ENCODE measurements around the gene SSH2. TPM values are rescaled to one million over a fixed set of nuclear protein-coding genes. Genes with fewer than 3 reads are reported as not detected.

SSH2 gene
- total RNA-seq, 1 experiment from 2014 or later = 45.1 TPM

GRCh38 chr17:29931231-29931932 is 1.4 kb upstream of the SSH2 start:
- H3K4me3 ChIP-seq = peak overlapping the region; percentile 73; the same call in 1 of the 2 replicates
- H3F3A ChIP-seq (ENCODE audit: insufficient read depth, low read depth) = peaks cover 20% of the 10 kb centered on the region; the same call in 1 of the 2 replicates
- BruUV-seq (replicated peaks) = TSS peak; percentile 52
- peaks cover 32% of the 10 kb centered on the region for H3K4me1 ChIP-seq (replicated peaks; ENCODE audit: insufficient read depth)
- H3K36me3 ChIP-seq (ENCODE audit: low read depth) = no peaks in the 10 kb centered on the region
- peaks cover 34% of the 10 kb centered on the region for H3K79me2 ChIP-seq (ENCODE audit: low read depth)
- intact Hi-C loops (cut with micrococcal nuclease; ENCODE audit: unreplicated experiment) = loop anchor here (1.0 kb wide), 6 partner anchors 90 to 351 kb away; no protein-coding TSS in a partner anchor
- no peaks in the 10 kb centered on the region for H3K9me3 ChIP-seq (ENCODE audit: insufficient read depth, low read depth)
- no peak overlapping the region for H3K27ac ChIP-seq
- TF ChIP-seq EZH2 (IDR thresholded peaks at IDR 0.05; ENCODE audit: low read depth) (no peak), CTCF (conservative IDR thresholded peaks at IDR 0.05) (peak; percentile 95)
- H3K4me2 ChIP-seq = peak overlapping the region; percentile 95
- DNase-seq = peak; percentile 53 to 68
- CTCF ChIA-PET = interaction anchor here (0.5 to 3.2 kb wide), 21 partner anchors 11 to 1565 kb away, joined by 3 to 30 read pairs (median 5); no protein-coding TSS in a partner anchor
- POLR2A ChIA-PET (ENCODE audit: unreplicated experiment) = interaction anchor here (0.6 to 1.4 kb wide), 5 partner anchors 87 to 545 kb away, joined by 4 to 22 read pairs (median 8); no protein-coding TSS in a partner anchor
- 0 out of 2 replicates have a peak, but pooled peaks cover 3% of the 10 kb centered on the region for H4K20me1 ChIP-seq (ENCODE audit: insufficient read depth)
- no peaks in the 10 kb centered on the region for H3K27me3 ChIP-seq (ENCODE audit: insufficient read depth, low read depth)
- peak overlapping the region; percentile 50; the same call in 1 of the 2 replicates for H2AFZ ChIP-seq
- no peaks in the 10 kb centered on the region for H3K9me2 ChIP-seq (ENCODE audit: insufficient read depth)

- no TSS peak for BruUV-seq (replicated peaks)
Measured at GRCh38 chr17:29930409-29931010, 482 bp upstream of the SSH2 start.

More at GRCh38 chr17:29930409-29931010, 482 bp upstream of the SSH2 start:
- H3K27ac ChIP-seq = peak overlapping the region; percentile 62
- ChIA-PET CTCF (interaction anchor here (0.5 to 3.2 kb wide), 18 partner anchors 11 to 1286 kb away, joined by 3 to 30 read pairs (median 5); no protein-coding TSS in a partner anchor), POLR2A (ENCODE audit: unreplicated experiment) (interaction anchor here (0.7 to 1.4 kb wide), 5 partner anchors 11 to 680 kb away, joined by 3 to 36 read pairs (median 6); no protein-coding TSS in a partner anchor)
- no peak for DNase-seq
- intact Hi-C loops (cut with micrococcal nuclease; ENCODE audit: unreplicated experiment) = loop anchor here (1.0 kb wide), 6 partner anchors 91 to 350 kb away; no protein-coding TSS in a partner anchor
- H4K20me1 ChIP-seq (ENCODE audit: insufficient read depth) = 0 out of 2 replicates have a peak, but pooled peaks cover 3% of the 10 kb centered on the region
- H3K36me3 ChIP-seq (ENCODE audit: low read depth) = no peaks in the 10 kb centered on the region
- no peaks in the 10 kb centered on the region for H3K9me3 ChIP-seq (ENCODE audit: insufficient read depth, low read depth)
- peaks cover 32% of the 10 kb centered on the region for H3K4me1 ChIP-seq (replicated peaks; ENCODE audit: insufficient read depth)
- H3F3A ChIP-seq (ENCODE audit: insufficient read depth, low read depth) = peaks cover 20% of the 10 kb centered on the region; the same call in 1 of the 2 replicates
- peak overlapping the region; percentile 73 for H3K4me3 ChIP-seq
- H3K27me3 ChIP-seq (ENCODE audit: insufficient read depth, low read depth) = no peaks in the 10 kb centered on the region
- peaks cover 42% of the 10 kb centered on the region for H3K79me2 ChIP-seq (ENCODE audit: low read depth)
- H2AFZ ChIP-seq = peak overlapping the region; percentile 85
- peak overlapping the region; percentile 95 for H3K4me2 ChIP-seq
- TF ChIP-seq EZH2 (IDR thresholded peaks at IDR 0.05; ENCODE audit: low read depth) = no peak
- no peak for TF ChIP-seq CTCF (conservative IDR thresholded peaks at IDR 0.05)
- H3K9me2 ChIP-seq (ENCODE audit: insufficient read depth) = no peaks in the 10 kb centered on the region
